T-helper 22 cell (primary cell): ENCODE measurements around the gene CAVIN2.
"Not testable (repeated sequence)": the region's sequence is repeated elsewhere in the genome, so short reads cannot be mapped to it uniquely, and the experiment has no call there.

ENCODE experiments used
- DNase-seq: peaks from one replicate; pipeline ENCODE4 v3.0.0-alpha.2; 2020; ENCODE audit warnings: low read depth

Gene CAVIN2

GRCh38 chr2:191799526-191799925 is 47.4 kb downstream of the CAVIN2 start:
- no peak for DNase-seq

GRCh38 chr2:191797942-191798876 is 48.7 kb downstream of the CAVIN2 start:
- no peak for DNase-seq

- DNase-seq, result no peak
Measured at GRCh38 chr2:191797500-191797899, 49.4 kb downstream of the CAVIN2 start.

GRCh38 chr2:191795715-191796114 is 51.2 kb downstream of the CAVIN2 start:
- DNase-seq, result no peak

GRCh38 chr2:191791953-191792560 is 54.8 kb downstream of the CAVIN2 start:
- DNase-seq, result no peak

- no peak for DNase-seq
Measured at GRCh38 chr2:191790737-191791136, 56.2 kb downstream of the CAVIN2 start.

- no peak for DNase-seq
Measured at GRCh38 chr2:191789796-191790195, 57.1 kb downstream of the CAVIN2 start.

GRCh38 chr2:191786694-191787093 is 60.2 kb downstream of the CAVIN2 start:
- no peak for DNase-seq

GRCh38 chr2:191785651-191786050 is 61.2 kb downstream of the CAVIN2 start:
- not testable (repeated sequence) for DNase-seq
